Measurements from ENCODE around the gene SERPINB12. TPM values are rescaled to one million over a fixed set of nuclear protein-coding genes. Genes with fewer than 3 reads are reported as not detected.

The SERPINB12 gene
- total RNA-seq, 4 donors from 2014 or later: 0.76 to 13.2 (median 1.5) TPM; not detected in 1

- peaks cover 0 to 24% (median 2%) of the 10 kb centered on the region in 3 donors for H3K4me1 ChIP-seq
- TF ChIP-seq POLR2A (IDR thresholded peaks at IDR 0.05) (no peak), CTCF (IDR thresholded peaks at IDR 0.05) (no peak)
- peaks cover 0 to 50% (median 0%) of the 10 kb centered on the region in 3 donors for H3K36me3 ChIP-seq
- peak overlapping the region in 2 of 4 donors; percentile 11 to 89 for H3K27ac ChIP-seq
- WGBS, 2 donors: 73 to 74% methylated on average over 3 of the region's 3 CpGs
- intact Hi-C loops (cut with DNase I): no loop called here
- no peaks in the 10 kb centered on the region for H3K9me3 ChIP-seq
- DNase-seq: no peak
- H3K27me3 ChIP-seq: no peaks in the 10 kb centered on the region
- no peak overlapping the region for H3K4me3 ChIP-seq
Observed at GRCh38 chr18:63590966-63591695, 49.0 kb downstream of the SERPINB12 start.

- WGBS, 2 donors: 42 to 63% methylated on average over 3 of the region's 3 CpGs
- TF ChIP-seq POLR2A (IDR thresholded peaks at IDR 0.05) (no peak), CTCF (IDR thresholded peaks at IDR 0.05) (no peak)
- Histone ChIP-seq H3K4me3 (no peak overlapping the region), H3K27ac (no peak overlapping the region), H3K9me3 (no peaks in the 10 kb centered on the region), H3K36me3 (peaks cover 0 to 50% (median 0%) of the 10 kb centered on the region in 3 donors), H3K4me1 (peaks cover 0 to 22% (median 0%) of the 10 kb centered on the region in 3 donors), H3K27me3 (no peaks in the 10 kb centered on the region)
- intact Hi-C loops (cut with DNase I): no loop called here
- no peak for DNase-seq
Observed at GRCh38 chr18:63591725-63592124, 49.6 kb downstream of the SERPINB12 start.

- Histone ChIP-seq H3K27ac (no peak overlapping the region), H3K27me3 (no peaks in the 10 kb centered on the region), H3K9me3 (no peaks in the 10 kb centered on the region), H3K4me3 (no peak overlapping the region), H3K4me1 (peaks cover 0 to 22% (median 0%) of the 10 kb centered on the region in 3 donors), H3K36me3 (peaks cover 0 to 56% (median 0%) of the 10 kb centered on the region in 3 donors)
- intact Hi-C loops (cut with DNase I): no loop called here
- 25 to 57% methylated on average over 1 of the region's 1 CpG for WGBS, 2 donors
- DNase-seq: no peak
- TF ChIP-seq POLR2A (IDR thresholded peaks at IDR 0.05) (no peak), CTCF (IDR thresholded peaks at IDR 0.05) (no peak)
Observed at GRCh38 chr18:63592471-63592870, 50.3 kb downstream of the SERPINB12 start.

DNA sequence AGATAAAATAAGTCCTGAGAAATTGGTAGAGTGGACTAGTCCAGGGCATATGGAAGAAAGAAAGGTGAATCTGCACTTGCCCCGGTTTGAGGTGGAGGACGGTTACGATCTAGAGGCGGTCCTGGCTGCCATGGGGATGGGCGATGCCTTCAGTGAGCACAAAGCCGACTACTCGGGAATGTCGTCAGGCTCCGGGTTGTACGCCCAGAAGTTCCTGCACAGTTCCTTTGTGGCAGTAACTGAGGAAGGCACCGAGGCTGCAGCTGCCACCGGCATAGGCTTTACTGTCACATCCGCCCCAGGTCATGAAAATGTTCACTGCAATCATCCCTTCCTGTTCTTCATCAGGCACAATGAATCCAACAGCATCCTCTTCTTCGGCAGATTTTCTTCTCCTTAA lies 54.8 kb downstream of the SERPINB12 start:
- Histone ChIP-seq H3K4me3 (no peak overlapping the region), H3K27ac (no peak overlapping the region), H3K36me3 (peaks cover 0 to 35% (median 0%) of the 10 kb centered on the region in 3 donors), H3K4me1 (no peaks in the 10 kb centered on the region), H3K27me3 (no peaks in the 10 kb centered on the region), H3K9me3 (no peaks in the 10 kb centered on the region)
- WGBS, 2 donors: 79 to 81% methylated on average over 14 of the region's 14 CpGs
- no peak for DNase-seq
- intact Hi-C loops (cut with DNase I): no loop called here
- TF ChIP-seq CTCF (IDR thresholded peaks at IDR 0.05) (no peak), POLR2A (IDR thresholded peaks at IDR 0.05) (no peak)

GRCh38 chr18:63603355-63603754 lies 61.2 kb downstream of the SERPINB12 start:
- DNase-seq: no peak
- WGBS, 2 donors: 21 to 36% methylated on average over 1 of the region's 1 CpG
- intact Hi-C loops (cut with DNase I): no loop called here

More at GRCh38 chr18:63603355-63603754, 61.2 kb downstream of the SERPINB12 start:
- Histone ChIP-seq H3K27ac (peak overlapping the region in 3 of 4 donors; percentile 33 to 85 (median 77)), H3K9me3 (no peaks in the 10 kb centered on the region), H3K27me3 (no peaks in the 10 kb centered on the region), H3K4me3 (no peak overlapping the region), H3K36me3 (no peaks in the 10 kb centered on the region), H3K4me1 (peaks cover 0 to 31% (median 0%) of the 10 kb centered on the region in 3 donors)
- TF ChIP-seq CTCF (IDR thresholded peaks at IDR 0.05) (no peak), POLR2A (IDR thresholded peaks at IDR 0.05) (no peak)
